Mesenteric fat pad (tissue), 1 donor: ENCODE measurements around the gene KCTD21. TPM values are rescaled to one million over a fixed set of nuclear protein-coding genes. Genes with fewer than 3 reads are reported as not detected.

Experiments used
- DNase-seq: peaks from one replicate; pipeline ENCODE4 v3.0.0-alpha.2; 2020; ENCODE audit warnings: low spot score
- total RNA-seq: library from RNA; stranded (reverse); fragmentation: NEBNext Ultra II Directional; extraction: Animal tissue kit (Norgen Biotek cat#: 25700); gene quantifications from one replicate; pipeline ENCODE4 v1.2.1, GENCODE V29; 2021
- donor health status: DM: yes; HTN: yes; CAD: no.

Gene KCTD21
- total RNA-seq, 1 donor from 2014 or later: 12.4 TPM

DNA sequence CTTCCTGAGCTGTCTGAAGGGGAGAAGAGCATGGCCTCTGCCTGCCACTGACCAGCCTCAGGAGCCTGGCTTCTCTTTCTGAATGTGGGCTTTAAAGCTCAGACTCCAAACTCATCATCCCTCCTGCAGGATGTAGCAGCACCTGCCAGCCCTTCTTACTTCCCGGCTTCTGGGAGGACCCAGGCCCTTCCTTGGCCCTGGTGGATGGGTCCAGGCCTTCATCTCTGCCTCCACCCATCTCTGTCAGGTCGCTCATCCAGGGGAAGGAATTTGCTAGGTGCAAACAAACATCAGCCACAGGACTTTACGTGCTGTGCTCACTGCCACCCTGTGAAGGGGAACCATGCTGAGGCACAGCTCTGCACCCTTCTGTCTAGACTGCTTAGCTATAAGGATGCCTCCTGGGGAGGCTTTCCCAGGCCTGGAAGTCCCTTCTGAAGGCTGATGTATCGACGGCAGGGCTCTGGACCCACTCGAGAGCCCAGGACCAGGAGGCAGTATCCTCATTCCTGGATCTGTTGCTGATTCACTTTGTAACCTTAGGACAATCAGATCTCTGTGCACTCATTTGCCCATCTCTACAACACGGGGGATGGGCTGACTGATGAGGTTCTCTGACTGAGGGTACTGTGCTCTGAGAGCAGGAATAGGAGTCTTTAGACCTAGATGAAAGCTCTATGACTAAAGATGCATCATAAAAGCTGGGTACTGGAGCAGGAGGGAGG is 31.2 kb upstream of the KCTD21 start:
- no peak for DNase-seq

DNA sequence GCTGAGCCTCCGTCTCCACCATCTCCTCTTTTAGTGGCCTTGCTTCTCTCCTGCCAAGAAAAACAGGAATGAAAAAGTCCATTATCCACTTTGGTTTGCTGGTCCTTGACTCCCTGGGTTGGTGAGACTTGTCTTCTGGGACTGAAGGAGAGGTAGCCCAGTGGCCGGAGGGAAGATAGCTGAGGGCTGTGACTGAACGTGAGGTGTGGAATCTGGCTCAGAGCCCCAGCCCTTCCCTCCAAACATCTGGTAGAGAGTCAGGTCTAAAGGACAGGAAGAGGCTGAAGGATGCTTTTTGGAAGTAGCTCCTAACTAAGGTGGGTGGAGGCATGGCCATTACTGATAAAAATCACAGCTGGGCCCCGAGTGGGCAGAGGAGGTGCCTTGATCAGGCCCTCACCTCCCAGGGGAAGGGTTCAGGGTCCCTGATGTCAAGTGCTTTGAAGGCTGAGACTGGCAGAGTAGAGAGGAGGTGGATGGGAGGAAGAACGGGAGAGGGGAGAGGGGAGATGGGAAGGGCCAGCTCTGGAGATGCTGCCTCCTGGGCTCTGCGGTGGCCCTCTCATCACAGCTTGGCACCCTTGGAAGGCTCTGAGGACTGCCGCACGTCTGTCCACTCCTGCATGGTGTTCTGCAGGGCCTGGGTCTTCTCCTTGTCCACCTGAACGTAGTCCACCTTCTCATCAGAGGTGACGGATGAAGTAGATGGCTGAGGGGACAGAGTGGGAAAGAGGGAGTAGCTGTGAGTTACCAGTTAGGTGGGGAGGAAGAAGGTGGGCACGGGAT is 30.5 kb upstream of the KCTD21 start:
- no peak for DNase-seq

DNA sequence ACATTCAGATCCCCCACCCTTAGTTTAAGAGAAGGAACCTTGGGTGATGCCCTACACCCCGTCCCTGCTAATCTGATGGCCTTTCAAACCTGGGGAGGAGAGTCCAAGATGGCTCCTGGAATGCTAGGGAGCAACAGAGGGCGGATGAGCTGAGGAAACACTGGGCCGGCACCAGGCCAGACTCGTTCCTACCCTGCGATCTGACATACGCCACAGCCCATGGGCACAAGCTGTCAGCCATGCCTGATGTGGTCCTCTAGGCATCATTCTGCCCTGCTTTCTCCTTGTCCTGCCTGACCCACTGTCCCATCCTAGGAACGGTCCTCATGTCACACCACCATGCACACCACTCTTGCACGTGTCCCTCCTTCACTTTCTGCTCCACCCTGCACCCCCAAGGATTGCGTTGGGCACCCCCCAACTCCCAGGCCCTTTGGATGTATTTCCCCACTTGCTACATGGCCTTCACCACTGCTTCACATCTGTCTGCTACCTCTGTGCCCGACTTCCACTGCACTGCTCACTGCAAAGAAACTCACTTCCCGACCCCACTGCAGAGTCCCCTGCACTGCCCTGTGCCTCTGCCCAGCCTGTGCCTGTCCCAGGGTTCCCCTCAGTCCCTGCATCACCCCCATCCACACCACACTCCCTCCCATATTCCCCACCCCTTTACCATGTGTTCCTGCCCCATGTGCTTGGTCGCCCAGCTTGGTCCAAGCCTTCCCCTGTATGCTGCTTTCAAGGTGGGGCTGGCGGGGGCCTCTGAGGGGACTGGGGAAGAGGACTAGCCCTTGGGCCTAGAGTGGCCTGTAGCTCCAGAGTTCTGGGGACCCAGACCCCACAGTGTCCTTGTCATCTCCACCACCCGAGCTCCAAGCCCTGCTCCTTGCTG is 29.5 kb upstream of the KCTD21 start:
- no peak for DNase-seq

DNA sequence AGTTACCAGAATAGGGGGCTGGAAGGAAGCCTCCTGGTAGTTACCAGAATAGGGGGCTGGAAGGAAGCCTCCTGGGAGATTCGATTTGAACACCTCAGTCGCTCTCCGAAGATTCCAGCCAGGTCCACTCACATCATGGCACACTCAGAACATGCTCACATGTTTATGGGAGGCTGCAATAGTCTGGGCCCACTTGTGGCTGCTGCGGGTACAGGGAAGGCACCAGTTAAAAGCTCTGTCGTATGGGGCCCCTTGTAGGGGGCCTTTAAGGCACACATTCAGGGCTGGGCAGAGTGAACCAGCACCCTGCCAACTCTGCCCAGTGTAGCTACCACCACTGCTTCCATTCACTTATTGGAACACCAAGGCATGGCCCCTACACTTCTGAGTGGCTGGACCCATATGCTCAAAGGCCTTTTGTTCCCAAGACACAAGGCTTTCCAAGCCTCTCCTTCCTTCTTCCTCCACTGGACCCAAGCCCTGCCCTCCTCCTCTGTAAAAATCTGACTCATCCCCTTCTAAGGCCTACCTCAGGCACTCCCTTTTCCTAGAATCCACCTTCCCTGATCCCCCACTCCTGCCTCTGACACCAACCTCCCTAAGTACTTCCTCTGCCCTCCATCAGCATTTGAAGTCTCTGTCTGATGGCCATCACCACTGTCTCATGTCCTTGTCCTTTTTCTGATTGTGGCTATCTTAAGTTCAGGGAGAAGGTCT is 28.3 kb upstream of the KCTD21 start:
- no peak for DNase-seq

DNA sequence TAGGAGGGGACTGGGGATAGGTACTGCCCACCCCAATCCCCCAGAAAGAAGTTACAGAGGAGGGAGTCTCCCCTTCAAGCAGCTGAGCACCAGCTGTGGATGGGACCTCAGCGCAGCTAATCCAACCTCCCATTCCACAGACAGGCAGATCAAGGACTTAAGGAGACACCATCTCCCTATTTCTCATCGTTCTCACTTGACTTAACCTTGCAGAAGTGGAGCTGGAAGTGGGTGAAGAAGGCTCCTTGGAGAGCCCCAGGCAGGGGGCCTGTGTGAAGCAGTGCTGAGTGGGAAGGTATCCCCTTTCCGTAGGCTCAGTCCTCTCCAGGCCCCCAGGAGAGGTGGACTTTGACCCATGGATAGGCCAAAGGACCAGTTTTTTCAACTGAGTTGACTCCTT is 27.6 kb upstream of the KCTD21 start:
- peak; percentile 68 for DNase-seq

DNA sequence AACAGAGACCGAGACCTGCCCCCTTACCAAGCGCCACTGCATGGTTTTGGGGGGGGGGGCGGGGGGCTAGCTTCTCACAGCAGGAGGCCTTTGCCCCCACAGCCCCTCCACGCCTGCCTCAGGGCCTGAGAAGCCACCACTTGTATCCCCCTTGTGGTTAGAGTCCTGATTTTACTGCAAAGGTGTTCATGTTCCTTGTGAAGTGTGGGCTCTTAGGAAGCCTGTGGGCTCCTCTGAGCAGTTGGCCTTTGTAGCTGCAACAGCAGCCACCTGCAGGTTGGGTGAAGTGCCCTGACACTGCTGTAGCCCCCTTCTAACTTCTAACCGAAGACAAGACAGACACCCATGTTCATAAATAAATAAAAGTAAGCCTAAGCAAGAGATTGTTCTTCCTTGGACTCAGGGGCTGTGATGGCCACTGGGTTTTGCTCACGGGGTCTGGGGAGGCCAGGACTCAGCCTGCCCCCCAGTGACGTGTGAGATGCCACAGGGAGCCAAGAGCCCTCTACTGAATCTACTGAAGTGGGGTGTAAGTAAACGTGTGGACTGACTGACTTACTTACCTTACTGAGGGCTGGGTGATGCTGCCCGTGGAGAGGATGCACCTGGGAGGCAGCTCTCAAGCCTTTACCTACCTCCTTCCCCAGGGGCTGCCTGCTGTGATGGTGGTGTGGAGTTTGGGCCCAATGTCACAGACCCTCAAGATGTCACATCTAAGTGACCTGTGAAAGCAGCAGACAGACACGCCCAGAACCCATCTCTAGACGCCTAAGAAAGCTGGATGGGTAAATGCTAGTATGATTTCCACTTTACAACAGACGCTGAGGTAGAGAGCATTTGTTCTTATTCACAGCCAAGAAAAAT is 26.1 kb upstream of the KCTD21 start:
- peak; percentile 57 for DNase-seq

DNA sequence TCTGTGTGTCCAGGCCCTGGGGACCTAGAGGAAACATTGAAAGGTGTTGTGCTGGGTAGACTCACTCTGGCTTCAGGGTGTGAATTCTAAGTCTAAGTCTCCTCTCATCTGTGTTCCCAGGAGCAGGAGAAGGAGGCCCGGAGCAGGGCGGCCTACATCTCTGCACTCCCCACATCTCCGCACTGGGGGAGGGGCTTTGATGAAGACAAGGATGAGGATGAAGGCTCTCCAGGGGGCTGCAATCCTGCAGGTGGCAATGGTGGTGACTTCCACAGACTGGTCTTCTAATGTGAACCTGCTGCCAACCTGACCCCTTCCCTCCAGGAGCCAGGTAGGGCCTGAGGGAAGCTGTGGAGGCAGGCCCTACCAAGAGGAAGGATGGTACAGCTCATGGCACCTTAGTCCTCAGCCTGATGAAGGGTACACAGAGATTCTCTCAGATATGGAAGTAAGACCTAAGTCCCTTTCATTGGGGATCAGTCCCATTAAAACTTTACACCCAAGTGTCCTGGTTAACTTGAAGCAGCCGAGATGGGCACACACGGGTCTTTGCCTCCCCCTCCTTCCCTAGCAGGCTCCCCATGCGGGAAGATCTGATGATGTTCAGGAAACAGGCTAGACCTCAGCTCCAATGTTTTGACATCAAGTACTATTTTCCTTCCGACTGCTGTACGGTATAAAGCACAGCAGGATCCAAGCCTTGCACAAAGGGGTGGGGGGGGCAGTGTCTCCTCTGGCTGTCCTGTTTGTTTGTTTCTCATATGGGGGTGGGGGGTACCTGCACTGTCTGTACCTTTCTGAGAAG is 25.3 kb upstream of the KCTD21 start:
- peak; percentile 60 for DNase-seq

DNA sequence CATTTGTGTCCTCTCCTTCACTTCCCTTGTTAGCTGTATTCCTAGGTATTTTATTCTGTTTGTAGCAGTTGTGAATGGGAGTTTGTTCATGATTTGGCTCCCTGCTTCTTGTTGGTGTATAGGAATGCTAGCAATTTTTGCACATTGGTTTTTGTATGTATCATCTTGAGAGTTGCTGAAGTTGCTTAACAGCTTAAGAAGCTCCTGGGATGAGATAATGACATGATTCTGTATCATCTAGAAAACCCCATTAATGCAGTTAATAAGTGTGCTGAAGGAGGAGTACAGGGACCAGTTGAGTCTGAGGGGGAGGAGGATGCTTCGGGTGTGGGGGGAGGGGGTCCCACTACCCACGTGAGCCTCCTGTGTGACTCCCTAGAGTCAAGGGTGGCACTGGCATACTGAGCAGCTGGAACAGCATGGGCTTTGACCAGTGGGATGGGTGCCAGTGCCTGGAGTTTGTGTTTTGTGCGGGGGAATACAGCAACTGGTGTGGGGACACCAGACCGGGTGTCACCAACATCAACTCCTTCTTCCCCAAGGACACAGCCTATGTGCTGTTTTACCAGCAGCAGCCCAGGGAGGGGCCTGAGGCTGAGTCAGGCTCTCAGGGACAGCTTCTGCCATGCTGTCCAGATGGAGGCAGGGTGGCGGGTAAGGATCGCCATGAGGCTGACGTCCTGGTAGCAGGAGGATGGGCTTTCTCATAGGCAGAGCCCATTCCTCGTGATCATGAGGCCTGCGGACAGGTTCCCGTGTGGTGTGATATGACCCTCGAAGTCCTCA is 24.4 kb upstream of the KCTD21 start:
- peak; percentile 87 for DNase-seq

DNA sequence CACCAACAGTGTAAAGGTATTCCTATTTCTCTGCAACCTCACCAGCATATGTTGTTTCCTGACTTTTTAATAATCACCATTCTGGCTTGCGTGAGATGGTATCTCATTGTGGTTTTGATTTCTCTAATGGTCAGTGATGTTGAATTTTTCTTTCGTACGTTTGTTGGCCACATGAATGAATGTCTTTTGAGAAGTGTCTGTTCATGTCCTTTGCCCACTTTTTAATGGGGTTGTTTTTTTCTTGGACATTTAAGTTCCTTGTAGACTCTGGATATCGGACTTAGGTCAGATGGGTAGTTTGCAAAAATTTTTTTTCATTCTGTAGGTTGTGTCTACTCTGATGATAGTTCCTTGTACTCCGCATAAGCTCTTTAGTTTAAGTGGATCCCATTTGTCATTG is 23.1 kb upstream of the KCTD21 start:
- no peak for DNase-seq

DNA sequence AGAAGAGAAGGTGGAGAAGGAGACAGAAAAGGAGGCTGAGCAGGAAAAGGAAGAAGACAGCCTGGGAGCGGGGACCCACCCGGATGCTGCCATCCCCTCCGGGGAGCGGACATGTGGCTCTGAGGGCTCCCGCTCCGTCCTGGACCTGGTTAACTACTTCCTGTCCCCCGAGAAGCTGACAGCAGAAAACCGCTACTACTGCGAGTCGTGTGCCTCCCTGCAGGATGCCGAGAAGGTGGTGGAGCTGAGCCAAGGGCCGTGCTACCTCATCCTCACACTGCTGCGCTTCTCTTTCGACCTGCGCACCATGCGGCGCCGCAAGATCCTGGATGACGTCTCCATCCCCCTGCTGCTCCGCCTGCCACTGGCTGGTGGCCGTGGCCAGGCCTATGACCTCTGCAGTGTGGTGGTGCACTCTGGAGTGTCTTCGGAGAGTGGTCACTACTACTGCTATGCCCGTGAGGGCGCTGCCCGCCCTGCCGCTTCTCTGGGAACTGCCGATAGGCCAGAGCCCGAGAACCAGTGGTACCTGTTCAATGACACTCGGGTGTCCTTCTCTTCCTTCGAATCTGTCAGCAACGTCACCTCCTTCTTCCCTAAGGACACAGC is 21.7 kb upstream of the KCTD21 start:
- no peak for DNase-seq

DNA sequence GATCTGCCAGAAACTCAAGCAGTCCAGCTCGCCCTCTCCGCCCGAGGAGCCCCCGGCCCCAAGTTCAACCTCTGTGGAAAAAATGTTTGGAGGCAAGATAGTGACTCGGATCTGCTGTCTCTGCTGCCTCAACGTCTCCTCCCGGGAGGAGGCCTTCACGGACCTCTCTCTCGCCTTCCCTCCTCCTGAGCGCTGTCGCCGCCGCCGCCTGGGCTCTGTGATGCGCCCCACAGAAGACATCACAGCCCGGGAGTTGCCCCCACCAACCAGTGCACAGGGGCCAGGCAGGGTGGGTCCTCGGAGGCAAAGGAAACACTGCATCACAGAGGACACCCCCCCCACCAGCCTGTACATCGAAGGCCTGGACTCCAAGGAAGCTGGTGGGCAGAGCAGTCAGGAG is 21.1 kb upstream of the KCTD21 start:
- DNase-seq: no peak

DNA sequence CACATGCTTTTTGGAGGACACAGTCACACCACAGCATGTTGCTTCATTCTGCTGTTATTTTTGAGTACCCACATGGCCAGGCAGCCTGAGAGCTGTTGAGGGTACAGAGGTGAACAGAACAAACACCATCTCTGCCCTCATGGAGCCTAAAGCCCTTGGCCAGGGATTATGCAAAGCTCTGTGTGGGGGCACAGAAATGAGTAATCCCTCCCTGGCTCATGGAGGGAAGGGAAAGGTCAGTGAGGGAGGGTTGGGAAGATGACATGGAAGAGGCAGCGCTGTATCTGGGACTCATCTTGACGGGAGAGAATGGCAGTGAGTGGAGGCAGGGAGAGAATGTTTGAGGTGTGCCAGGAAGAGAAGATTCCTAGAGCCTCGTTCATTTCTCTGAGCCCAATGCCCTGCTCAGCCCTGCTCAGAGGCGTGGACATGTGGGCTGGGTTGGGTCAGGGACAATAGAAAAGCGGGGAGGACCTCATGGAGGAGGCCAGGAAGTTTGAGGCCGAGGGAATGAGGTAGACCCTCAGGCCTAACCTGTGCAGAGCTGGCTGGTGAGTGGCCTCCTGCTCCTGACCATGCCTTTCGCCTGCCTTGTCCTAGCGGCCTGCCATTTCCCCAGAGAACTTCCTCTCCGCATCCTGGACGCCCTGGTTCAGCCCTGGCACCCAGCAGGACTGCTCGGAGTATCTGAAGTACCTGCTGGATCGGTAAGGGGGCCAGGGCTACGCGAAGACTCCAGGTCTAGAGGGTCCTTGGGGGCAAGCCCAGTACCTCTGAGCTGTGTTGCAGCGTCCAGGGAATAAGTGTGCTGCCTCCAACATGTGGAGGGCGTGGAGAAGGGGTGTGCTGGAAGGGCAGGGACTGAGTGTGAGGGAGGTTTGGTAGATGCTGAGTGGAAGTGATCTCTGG is 20.1 kb upstream of the KCTD21 start:
- DNase-seq: no peak

DNA sequence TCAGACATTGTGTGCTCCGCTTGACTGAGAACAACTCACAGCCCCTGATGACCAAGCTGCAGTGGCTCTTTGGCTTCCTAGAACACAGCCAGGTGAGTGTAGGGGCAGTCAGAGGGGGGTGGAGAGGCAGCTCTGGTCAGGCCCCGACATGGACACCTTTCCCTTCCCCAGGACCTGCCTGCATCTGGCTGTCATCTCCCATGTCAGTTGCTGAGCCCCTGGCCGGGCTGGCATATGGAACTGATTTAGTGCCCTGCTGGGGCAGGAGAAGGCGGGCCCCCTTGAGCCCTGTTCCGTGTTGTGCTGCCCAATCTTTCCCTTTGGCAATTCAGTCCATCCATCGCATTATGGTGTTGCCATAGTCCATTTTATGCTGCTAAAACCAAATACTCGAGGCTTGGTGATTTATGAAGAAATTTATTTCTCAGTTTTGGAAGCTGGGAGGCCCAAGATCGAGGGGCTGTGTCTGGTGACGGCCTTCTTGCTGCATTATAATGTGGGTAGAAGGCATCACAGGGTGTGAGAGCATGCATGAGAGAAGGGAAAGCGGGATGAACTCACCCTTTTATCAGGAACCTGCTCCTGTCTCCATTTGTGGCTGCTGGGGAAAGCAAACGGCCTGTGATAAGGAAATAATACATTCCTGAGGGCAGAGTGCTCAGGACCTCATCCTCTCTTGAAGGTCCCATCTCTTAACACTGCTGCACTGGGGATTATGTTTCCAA is 19.3 kb upstream of the KCTD21 start:
- DNase-seq: no peak

DNA sequence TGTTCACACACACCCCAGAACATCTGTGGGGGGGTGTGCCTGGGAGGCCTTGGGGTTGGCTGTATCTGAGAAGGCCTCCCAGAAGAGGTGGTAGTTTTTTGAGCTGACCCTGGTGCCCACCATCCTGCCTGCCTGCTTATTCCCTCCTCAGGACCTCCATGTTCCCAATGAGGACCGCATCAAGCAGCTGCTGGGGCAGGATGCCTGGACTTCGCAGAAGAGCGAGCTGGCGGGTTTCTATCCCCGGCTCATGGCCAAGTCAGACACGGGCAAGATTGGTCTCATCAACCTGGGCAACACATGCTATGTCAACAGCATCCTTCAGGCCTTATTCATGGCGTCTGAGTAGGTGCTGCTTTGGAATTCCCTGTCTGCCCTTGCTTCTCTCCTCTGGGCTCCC is 17.3 kb upstream of the KCTD21 start:
- no peak for DNase-seq

DNA sequence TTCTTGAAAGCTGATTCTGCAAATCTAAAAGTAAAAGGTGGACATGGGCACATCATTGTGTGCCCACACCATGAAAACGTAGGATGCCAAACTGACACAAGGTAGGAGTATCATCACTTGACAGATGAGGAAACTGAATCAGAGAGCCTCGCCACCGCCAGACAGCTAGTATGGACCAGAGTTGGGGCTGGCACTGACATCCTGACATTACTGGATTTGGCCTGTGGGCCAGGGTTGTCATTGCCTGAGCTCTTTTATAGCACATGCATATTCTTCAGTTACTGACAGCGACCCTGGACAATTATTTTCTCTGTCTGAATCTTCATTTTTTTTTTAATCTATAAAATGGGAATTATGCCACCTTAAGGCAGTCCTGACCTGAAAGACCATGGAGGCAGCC is 16.8 kb upstream of the KCTD21 start:
- DNase-seq: no peak

DNA sequence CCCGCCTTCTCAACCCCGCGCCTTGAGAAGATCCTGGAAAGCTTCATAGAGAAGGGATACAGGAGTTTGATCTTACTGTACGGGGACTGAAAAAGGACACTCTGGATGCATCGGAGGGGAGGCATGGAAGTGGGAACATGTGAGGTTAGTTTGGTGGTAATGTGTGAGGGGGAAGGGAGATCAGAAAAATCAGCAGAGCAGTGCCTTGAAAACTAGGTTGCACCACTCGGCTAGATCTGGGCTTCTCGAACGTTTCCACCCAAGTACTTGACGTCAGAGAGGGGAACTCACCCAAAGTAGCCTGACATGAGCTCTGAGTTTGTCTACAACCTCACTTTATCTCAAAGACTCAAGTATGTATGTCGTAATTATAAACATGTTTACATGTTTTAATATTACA is 14.8 kb upstream of the KCTD21 start:
- DNase-seq: no peak
